H1 (cell line): Measurements from ENCODE around the gene PHKA1. TPM values are rescaled to one million over a fixed set of nuclear protein-coding genes. Genes with fewer than 3 reads are reported as not detected.

Experiments
- CTCF ChIA-PET: fragments of 300-600 bp; sonication (Branson Sonifier 250); formaldehyde crosslinking; loops from one replicate; lab custom pipeline; 2021; ENCODE audit not compliant: partially characterized antibody; lab: Charles Lee
- POLR2A ChIA-PET: fragments of 300-600 bp; sonication (Branson Sonifier 250); formaldehyde crosslinking; loops from one replicate; lab custom pipeline; 2021; ENCODE audit warnings: inconsistent platforms; ENCODE audit not compliant: partially characterized antibody; lab: Charles Lee
- DNase-seq, 2 experiments: peaks; one replicate each; pipeline versions ENCODE4 v3.0.0 to v3.0.0-alpha.2; 2010 to 2022; ENCODE audit warnings: low spot score in 2 of 2, low read depth in 1 of 2, mixed read lengths in 1 of 2
- FAIRE-seq: peaks from 2 replicates; lab custom pipeline; 2011; peaks lifted over from hg19 to GRCh38; lab: Jason Lieb, UNC
- H2AFZ ChIP-seq: 2 replicates; pipeline ENCODE4 v1.8.1; 2012; ENCODE audit warnings: low read length, inconsistent platforms
- H2AK5ac ChIP-seq: 2 replicates; pipeline ENCODE4 v1.6.1; 2013; ENCODE audit warnings: low read depth, low read length
- H2BK120ac ChIP-seq: replicated peaks from 2 replicates; pipeline ENCODE3; 2013; ENCODE audit warnings: low read depth, low read length, inconsistent platforms
- H2BK12ac ChIP-seq: 2 replicates; pipeline ENCODE4 v1.6.1; 2013; ENCODE audit warnings: low read depth, low read length
- H2BK15ac ChIP-seq: 2 replicates; pipeline ENCODE4 v1.6.1; 2013; ENCODE audit warnings: low read length
- H2BK20ac ChIP-seq: 2 replicates; pipeline ENCODE4 v1.6.1; 2013; ENCODE audit warnings: low read length
- H2BK5ac ChIP-seq: 2 replicates; pipeline ENCODE4 v1.6.1; 2013; ENCODE audit warnings: low read depth, low read length
- H3K14ac ChIP-seq: 2 replicates; pipeline ENCODE4 v1.6.1; 2013; ENCODE audit warnings: inconsistent platforms; ENCODE audit not compliant: insufficient read length
- H3K18ac ChIP-seq: 2 replicates; pipeline ENCODE4 v1.6.1; 2013; ENCODE audit warnings: low read length; ENCODE audit errors: extremely low read depth
- H3K23ac ChIP-seq: 2 replicates; pipeline ENCODE4 v1.6.1; 2013; ENCODE audit warnings: inconsistent platforms; ENCODE audit not compliant: insufficient read length
- H3K23me2 ChIP-seq: 2 replicates; pipeline ENCODE4 v1.6.1; 2013; ENCODE audit warnings: low read depth, low read length
- H3K27ac ChIP-seq: 2 replicates; pipeline ENCODE4 v1.6.1; 2011; ENCODE audit warnings: low read depth, low read length, inconsistent platforms
- H3K27me3 ChIP-seq, 4 experiments: replicated peaks in 1 of 4; 1 replicate in 1 of 4; 2 replicates in 3 of 4; pipeline versions ENCODE4 v1.6.1 to v1.8.1; 2011 to 2013; ENCODE audit warnings: low read length in 3 of 4, mild to moderate bottlenecking in 3 of 4, inconsistent platforms in 2 of 4, mixed read lengths in 2 of 4, moderate library complexity in 1 of 4; ENCODE audit not compliant: control insufficient read depth in 3 of 4, insufficient read depth in 3 of 4; ENCODE audit errors: extremely low read depth in 1 of 4
- H3K36me3 ChIP-seq, 4 experiments: 2 replicates each; pipeline versions ENCODE4 v1.6.1 to v1.8.1; 2011 to 2013; ENCODE audit warnings: mild to moderate bottlenecking in 4 of 4, low read length in 3 of 4, moderate library complexity in 2 of 4, control low read depth in 1 of 4, inconsistent platforms in 1 of 4; ENCODE audit not compliant: insufficient read depth in 4 of 4, control insufficient read depth in 2 of 4
- H3K4ac ChIP-seq: replicated peaks from 2 replicates; pipeline ENCODE3; 2013; ENCODE audit warnings: low read length, low read depth, mixed read lengths, inconsistent platforms; ENCODE audit not compliant: insufficient read length
- H3K4me1 ChIP-seq, 4 experiments: replicated peaks in 1 of 4; 1 replicate in 1 of 4; 2 replicates in 3 of 4; pipeline versions ENCODE4 v1.6.1 to v1.8.1; 2011 to 2013; ENCODE audit warnings: low read length in 3 of 4, inconsistent platforms in 2 of 4, mixed read lengths in 1 of 4; ENCODE audit not compliant: insufficient read depth in 4 of 4, control insufficient read depth in 3 of 4
- H3K4me2 ChIP-seq, 2 experiments: 2 replicates each; pipeline versions ENCODE4 v1.6.1 to v1.8.1; 2011 to 2013; ENCODE audit warnings: low read depth in 2 of 2, low read length in 2 of 2, control low read depth in 1 of 2, inconsistent platforms in 1 of 2, mild to moderate bottlenecking in 1 of 2; ENCODE audit not compliant: insufficient read depth in 1 of 2
- H3K4me3 ChIP-seq, 4 experiments: fragments of 200-600, 300-600 bp in 1 of 4; sonication (generic), shearing (Covaris generic), sonication (Bioruptor Twin) in 1 of 4; 2 replicates each; pipeline versions ENCODE4 v1.5.1 to v1.8.1; 2011 to 2016; ENCODE audit warnings: low read length in 4 of 4, low read depth in 3 of 4, control low read depth in 2 of 4, inconsistent platforms in 2 of 4, mild to moderate bottlenecking in 2 of 4, mixed read lengths in 1 of 4, moderate library complexity in 1 of 4; ENCODE audit not compliant: insufficient read depth in 2 of 4; ENCODE audit errors: extremely low read depth in 1 of 4
- H3K56ac ChIP-seq: replicated peaks from 2 replicates; pipeline ENCODE3; 2013; ENCODE audit warnings: low read depth, mild to moderate bottlenecking, mixed read lengths, low read length, inconsistent platforms; ENCODE audit not compliant: insufficient read length
- H3K79me1 ChIP-seq: 2 replicates; pipeline ENCODE4 v1.6.1; 2013; ENCODE audit warnings: low read depth, low read length, control low read depth
- H3K79me2 ChIP-seq, 2 experiments: 2 replicates each; pipeline versions ENCODE4 v1.6.1 to v1.8.1; 2012 to 2013; ENCODE audit warnings: low read length in 2 of 2, mild to moderate bottlenecking in 2 of 2, inconsistent platforms in 1 of 2; ENCODE audit not compliant: insufficient read depth in 2 of 2, control insufficient read depth in 1 of 2
- H3K9ac ChIP-seq, 4 experiments: replicated peaks in 1 of 4; 1 replicate in 1 of 4; 2 replicates in 3 of 4; pipeline versions ENCODE4 v1.6.1 to v1.8.1; 2011 to 2013; ENCODE audit warnings: low read depth in 3 of 4, low read length in 3 of 4, control low read depth in 2 of 4, mild to moderate bottlenecking in 2 of 4, moderate library complexity in 2 of 4, inconsistent platforms in 1 of 4; ENCODE audit errors: extremely low read depth in 1 of 4
- H3K9me3 ChIP-seq, 2 experiments: 2 replicates each; pipeline versions ENCODE4 v1.6.1 to v1.8.1; 2012 to 2013; ENCODE audit warnings: mild to moderate bottlenecking in 2 of 2, moderate library complexity in 2 of 2, control low read depth in 1 of 2, inconsistent platforms in 1 of 2, low read depth in 1 of 2, low read length in 1 of 2, mixed read lengths in 1 of 2; ENCODE audit not compliant: insufficient read depth in 2 of 2
- H4K20me1 ChIP-seq, 2 experiments: replicated peaks in 1 of 2; 2 replicates each; pipeline versions ENCODE3 to v1.8.1; 2011 to 2013; ENCODE audit warnings: inconsistent platforms in 2 of 2, low read length in 2 of 2, mild to moderate bottlenecking in 1 of 2; ENCODE audit not compliant: insufficient read depth in 2 of 2, control insufficient read depth in 1 of 2
- H4K5ac ChIP-seq: 2 replicates; pipeline ENCODE4 v1.6.1; 2013; ENCODE audit warnings: low read length, low read depth, mixed read lengths, inconsistent platforms; ENCODE audit not compliant: insufficient read length
- H4K8ac ChIP-seq: 2 replicates; pipeline ENCODE4 v1.8.0; 2013; ENCODE audit warnings: mild to moderate bottlenecking, moderate library complexity, low read length, inconsistent platforms; ENCODE audit not compliant: insufficient read depth; ENCODE audit errors: extremely low read depth
- H4K91ac ChIP-seq: replicated peaks from 2 replicates; pipeline ENCODE3; 2013; ENCODE audit warnings: low read length, mixed read lengths, inconsistent platforms; ENCODE audit not compliant: insufficient read length
- WGBS, 2 experiments: shearing (Covaris generic) in 1 of 2; methylation state at CpG; one replicate each; pipeline versions ENCODE4 v1.1.6 to v1.1.7; 2013 to 2015; ENCODE audit warnings: low lambda C conversion rate in 2 of 2, mixed read lengths in 2 of 2, inconsistent platforms in 1 of 2, low coverage in 1 of 2, missing lambda C conversion rate in 1 of 2; ENCODE audit not compliant: insufficient replicate concordance in 2 of 2, insufficient coverage in 1 of 2, insufficient read length in 1 of 2; ENCODE audit errors: extremely low coverage in 1 of 2, missing lambda C conversion rate in 1 of 2; 5-methylcytosine and 5-hydroxymethylcytosine counted together
- polyA plus RNA-seq, 7 experiments: library from polyadenylated mRNA; depleted of rRNA in 3 of 7; stranded (reverse) in 5 of 7; unstranded in 2 of 7; fragments of >200 nt in 5 of 7; fragments of 200-250 nt in 2 of 7; gene quantifications; 1 replicate in 5 of 7; 2 replicates in 1 of 7; 4 replicates in 1 of 7; pipeline versions ENCODE4 v1.2.1 to v1.2.3, GENCODE V29; 2011 to 2013; ENCODE audit warnings: missing spikeins in 2 of 7, mixed read lengths in 2 of 7
- total RNA-seq: library from RNA; stranded (reverse); fragmentation: NEBNext Ultra II Directional; extraction: Animal tissue kit (Norgen Biotek cat#: 25700); gene quantifications from 2 replicates; pipeline ENCODE4 v1.2.1, GENCODE V29; 2021

Gene PHKA1
- total and polyA plus RNA-seq, 2 of the 8 experiments (the other 6 are each of a cell fraction or from before 2014, with no cell fraction given), result 4.2 to 7.2 TPM

GRCh38 chrX:72620550-72621145 is 93.5 kb downstream of the PHKA1 start:
- Histone ChIP-seq H3K23ac (no peak overlapping the region), H3K9ac (no peak overlapping the region), H2AK5ac (no peak overlapping the region), H3K4ac (no peak overlapping the region), H2AFZ (no peak overlapping the region), H3K14ac (no peak overlapping the region), H3K27me3 (no peaks in the 10 kb centered on the region), H3K23me2 (no peaks in the 10 kb centered on the region), H2BK120ac (no peak overlapping the region), H3K27ac (no peak overlapping the region), H3K36me3 (no peaks in the 10 kb centered on the region), H2BK5ac (no peak overlapping the region), H4K91ac (no peak overlapping the region), H4K20me1 (no peaks in the 10 kb centered on the region), H4K8ac (no peak overlapping the region), H3K4me1 (no peaks in the 10 kb centered on the region), H3K79me2 (no peaks in the 10 kb centered on the region), H2BK15ac (no peak overlapping the region), H3K9me3 (no peaks in the 10 kb centered on the region), H2BK12ac (no peak overlapping the region), H3K4me3 (no peak overlapping the region), H3K18ac (no peak overlapping the region), H4K5ac (no peak overlapping the region), H2BK20ac (no peak overlapping the region), H3K4me2 (no peak overlapping the region), H3K56ac (no peak overlapping the region), H3K79me1 (no peaks in the 10 kb centered on the region)
- DNase-seq (no peak), FAIRE-seq (no peak)
- ChIA-PET POLR2A (no interaction called here), CTCF (interaction anchor here (0.9 kb wide), 1 partner anchor 10 kb away, joined by 4 read pairs; no protein-coding TSS in a partner anchor)
- 94% methylated on average over 9 of the region's 9 CpGs; no CpG with 5 or more reads in 1 of the 2 experiments for WGBS, 2 experiments
